ENCODE data around the gene MAP3K7CL. TPM values are rescaled to one million over a fixed set of nuclear protein-coding genes. Genes with fewer than 3 reads are reported as not detected.

The MAP3K7CL gene
- total RNA-seq, 1 donor from 2014 or later = 1.2 TPM

DNA sequence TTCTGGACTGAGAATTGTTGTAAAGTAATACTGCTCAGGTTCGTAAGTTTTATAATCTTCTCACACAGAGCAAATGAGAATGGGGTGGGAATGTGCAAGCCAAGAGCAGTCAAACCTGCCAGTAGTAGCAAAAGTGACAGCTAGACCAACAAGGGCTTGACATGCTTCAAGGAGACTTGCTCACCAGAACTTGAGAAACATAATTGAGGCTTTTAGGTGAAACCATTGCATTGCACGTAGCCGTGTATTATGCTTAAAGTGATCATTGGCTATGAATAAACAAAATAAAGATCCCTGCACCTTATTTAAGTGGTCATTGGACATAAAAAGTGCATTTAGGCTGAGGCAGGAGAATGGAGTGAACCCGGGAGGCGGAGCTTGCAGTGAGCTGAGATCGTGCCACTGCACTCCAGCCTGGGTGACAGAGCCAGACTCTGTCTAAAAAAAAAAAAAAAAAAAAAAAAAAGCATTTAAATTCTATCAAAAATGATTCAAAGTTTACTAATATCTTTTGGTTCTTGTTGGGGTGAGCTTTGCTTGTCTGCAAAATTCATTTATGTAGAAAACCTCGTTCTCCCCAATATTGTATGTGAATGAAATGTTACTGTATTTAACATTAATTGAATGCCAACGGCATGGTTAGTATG is 45.2 kb upstream of the MAP3K7CL start:
- no peak for DNase-seq
- Mint-ChIP-seq H3K4me3 (ENCODE audit: unreplicated experiment) (no peak overlapping the region), H3K9me3 (ENCODE audit: unreplicated experiment) (no peaks in the 10 kb centered on the region), H3K36me3 (ENCODE audit: unreplicated experiment) (no peaks in the 10 kb centered on the region), H3K27ac (ENCODE audit: unreplicated experiment) (no peak overlapping the region), H3K4me1 (ENCODE audit: low read depth, unreplicated experiment) (peaks cover 3% of the 10 kb centered on the region), H3K27me3 (ENCODE audit: unreplicated experiment) (no peaks in the 10 kb centered on the region)
- no peak for TF ChIP-seq CTCF (IDR thresholded peaks at IDR 0.05; ENCODE audit: partially characterized antibody, unreplicated experiment)

GRCh38 chr21:29091033-29091432 is 39.4 kb upstream of the MAP3K7CL start:
- peaks cover 5% of the 10 kb centered on the region for H3K4me1 Mint-ChIP-seq (ENCODE audit: low read depth, unreplicated experiment)
- no peak for DNase-seq
- peaks cover 4% of the 10 kb centered on the region for H3K27me3 Mint-ChIP-seq (ENCODE audit: unreplicated experiment)
- no peak overlapping the region for H3K27ac Mint-ChIP-seq (ENCODE audit: unreplicated experiment)
- H3K9me3 Mint-ChIP-seq (ENCODE audit: unreplicated experiment) = peaks cover 2% of the 10 kb centered on the region
- no peak overlapping the region for H3K4me3 Mint-ChIP-seq (ENCODE audit: unreplicated experiment)
- no peaks in the 10 kb centered on the region for H3K36me3 Mint-ChIP-seq (ENCODE audit: unreplicated experiment)
- TF ChIP-seq CTCF (IDR thresholded peaks at IDR 0.05; ENCODE audit: partially characterized antibody, unreplicated experiment) = no peak

DNA sequence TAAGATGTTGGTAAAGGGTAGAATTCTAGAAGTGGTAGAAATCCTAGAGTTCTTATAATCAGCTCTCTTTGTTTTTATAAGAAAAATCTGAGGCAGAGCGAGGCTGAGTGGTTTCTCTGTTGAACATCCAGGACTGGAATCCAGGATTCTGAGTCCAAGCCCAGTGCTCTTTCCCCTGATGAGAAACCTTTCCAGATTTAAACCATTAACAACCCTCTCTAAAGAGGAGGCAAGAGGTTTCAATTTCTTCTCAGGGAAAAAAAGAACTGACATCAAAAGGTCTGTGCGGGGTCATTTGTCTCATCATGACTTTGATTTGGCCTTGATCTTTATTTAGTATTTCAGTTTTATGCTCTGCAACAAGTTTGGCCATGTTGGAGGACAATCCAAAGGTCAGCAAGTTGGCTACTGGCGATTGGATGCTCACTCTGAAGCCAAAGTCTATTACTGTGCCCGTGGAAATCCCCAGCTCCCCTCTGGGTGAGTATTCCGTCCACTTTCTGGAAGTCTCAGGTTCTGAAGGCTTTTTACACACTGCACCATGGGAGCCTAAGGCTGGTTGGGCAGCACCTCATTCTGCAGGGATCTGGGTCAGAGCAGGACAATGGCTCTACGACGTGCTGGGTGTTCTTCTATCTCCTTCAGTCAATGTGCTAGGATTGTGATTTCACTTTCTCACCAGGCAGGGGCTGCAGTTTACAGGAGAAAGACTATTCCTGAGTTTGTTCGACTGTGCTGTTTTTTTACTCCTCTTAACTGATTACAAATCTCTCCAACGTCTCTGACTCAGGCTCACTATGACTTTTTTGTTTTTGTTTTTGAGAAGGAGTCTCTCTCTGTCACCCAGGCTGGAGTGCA is 38.1 kb upstream of the MAP3K7CL start:
- Mint-ChIP-seq H3K4me1 (ENCODE audit: low read depth, unreplicated experiment) (peaks cover 5% of the 10 kb centered on the region), H3K27ac (ENCODE audit: unreplicated experiment) (no peak overlapping the region), H3K27me3 (ENCODE audit: unreplicated experiment) (peaks cover 4% of the 10 kb centered on the region), H3K9me3 (ENCODE audit: unreplicated experiment) (peaks cover 2% of the 10 kb centered on the region), H3K4me3 (ENCODE audit: unreplicated experiment) (no peak overlapping the region), H3K36me3 (ENCODE audit: unreplicated experiment) (no peaks in the 10 kb centered on the region)
- no peak for TF ChIP-seq CTCF (IDR thresholded peaks at IDR 0.05; ENCODE audit: partially characterized antibody, unreplicated experiment)
- no peak for DNase-seq

DNA sequence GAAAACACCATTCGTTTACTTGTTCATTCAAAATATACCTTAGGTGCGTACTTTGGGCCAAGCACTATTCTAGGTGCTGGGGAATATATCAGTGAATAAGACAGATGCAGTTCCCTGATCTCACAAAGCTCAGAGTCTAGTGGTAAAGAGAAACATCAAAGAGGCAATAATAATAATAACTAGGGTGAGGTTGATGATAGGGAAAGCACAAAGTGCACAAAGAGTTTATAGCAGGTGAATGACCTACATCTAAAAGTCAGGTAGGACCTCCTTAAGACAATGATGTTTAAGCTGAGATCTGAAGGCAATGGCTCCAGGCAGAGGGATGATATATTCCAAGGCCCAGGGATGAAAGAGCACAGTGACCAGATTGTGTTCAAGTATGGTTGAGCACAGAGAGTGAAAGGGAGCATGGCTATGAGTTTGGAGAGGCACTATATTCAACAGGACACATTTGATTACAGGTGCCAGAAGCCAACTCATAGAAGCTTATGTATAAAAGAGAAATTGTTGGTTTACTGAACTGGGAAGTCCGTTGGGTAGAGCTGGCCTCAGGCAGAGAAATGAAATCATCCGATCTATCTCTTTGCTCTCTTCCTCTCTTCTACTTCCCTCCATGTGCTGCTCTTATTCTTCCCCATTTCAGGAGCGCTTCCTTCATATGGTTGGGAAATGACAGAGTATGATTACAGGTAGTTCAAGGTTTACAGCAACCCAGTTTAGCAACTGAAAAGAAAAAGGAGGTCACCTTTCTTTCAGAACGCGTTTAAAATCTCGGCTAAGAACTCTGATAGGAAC is 34.0 kb upstream of the MAP3K7CL start:
- Mint-ChIP-seq H3K27ac (ENCODE audit: unreplicated experiment) (no peak overlapping the region), H3K9me3 (ENCODE audit: unreplicated experiment) (peaks cover 2% of the 10 kb centered on the region), H3K4me1 (ENCODE audit: low read depth, unreplicated experiment) (peaks cover 5% of the 10 kb centered on the region), H3K36me3 (ENCODE audit: unreplicated experiment) (no peaks in the 10 kb centered on the region), H3K27me3 (ENCODE audit: unreplicated experiment) (peaks cover 4% of the 10 kb centered on the region), H3K4me3 (ENCODE audit: unreplicated experiment) (no peak overlapping the region)
- no peak for TF ChIP-seq CTCF (IDR thresholded peaks at IDR 0.05; ENCODE audit: partially characterized antibody, unreplicated experiment)
- no peak for DNase-seq
